Mucosa of descending colon (tissue), 3 donors: ENCODE measurements around the gene CACNA2D1. TPM values are rescaled to one million over a fixed set of nuclear protein-coding genes. Genes with fewer than 3 reads are reported as not detected.

ENCODE experiments used
- ATAC-seq: fragments of 200-7000 bp; cut with Tn5 transposase; one replicate; pipeline ENCODE4 v1.9.1; 2020; ENCODE audit warnings: mild to moderate bottlenecking, moderate library complexity
- DNase-seq, 3 donors: peaks; one replicate each; pipeline ENCODE4 v3.0.0-alpha.2; 2020
- H3K36me3 ChIP-seq: fragments of 200-600 bp; one replicate; pipeline ENCODE4 v1.8.0; 2021; ENCODE audit warnings: low read depth, mild to moderate bottlenecking
- H3K4me1 ChIP-seq: fragments of 200-600 bp; one replicate; pipeline ENCODE4 v1.8.0; 2021; ENCODE audit warnings: low read depth, mild to moderate bottlenecking
- H3K4me3 ChIP-seq: fragments of 200-600 bp; one replicate; pipeline ENCODE4 v1.8.0; 2021; ENCODE audit warnings: mild to moderate bottlenecking
- H3K9me3 ChIP-seq: fragments of 200-600 bp; one replicate; pipeline ENCODE4 v1.8.0; 2021; ENCODE audit warnings: mild to moderate bottlenecking
- intact Hi-C, 2 donors: fragments of 100-400 bp; cut with DNase I in 1 of 2; cut with micrococcal nuclease in 1 of 2; formaldehyde crosslinking; loops; one replicate each; pipeline versions ENCODE4 v1.11.0 to v1.11.1; 2022; cut with DNase I, micrococcal nuclease
- total RNA-seq, 3 donors: library from RNA; stranded (reverse); fragmentation: NEBNext Ultra II Directional in 2 of 3; extraction: Animal tissue kit (Norgen Biotek cat#: 25700) in 2 of 3; gene quantifications; one replicate each; pipeline versions ENCODE4 v1.2.1 to v1.2.4, GENCODE V29; 2021 to 2023
- TF ChIP-seq, protein P1 (sequence below): fragments of 200-600 bp; IDR thresholded peaks from one replicate; pipeline ENCODE4 v1.8.0; 2022; ENCODE audit warnings: antibody characterized with exemption, mild to moderate bottlenecking
- donor health status: DM: no; HTN: no; CAD: no; lungs with moderate emphysema.
- donor health status: DM: no; HTN: no; CAD: no.
- donor health status: DM: no; HTN: yes; CAD: no.

CACNA2D1 gene
- total RNA-seq, 3 donors from 2014 or later: 3.9 to 44.1 (median 6.9) TPM

DNA sequence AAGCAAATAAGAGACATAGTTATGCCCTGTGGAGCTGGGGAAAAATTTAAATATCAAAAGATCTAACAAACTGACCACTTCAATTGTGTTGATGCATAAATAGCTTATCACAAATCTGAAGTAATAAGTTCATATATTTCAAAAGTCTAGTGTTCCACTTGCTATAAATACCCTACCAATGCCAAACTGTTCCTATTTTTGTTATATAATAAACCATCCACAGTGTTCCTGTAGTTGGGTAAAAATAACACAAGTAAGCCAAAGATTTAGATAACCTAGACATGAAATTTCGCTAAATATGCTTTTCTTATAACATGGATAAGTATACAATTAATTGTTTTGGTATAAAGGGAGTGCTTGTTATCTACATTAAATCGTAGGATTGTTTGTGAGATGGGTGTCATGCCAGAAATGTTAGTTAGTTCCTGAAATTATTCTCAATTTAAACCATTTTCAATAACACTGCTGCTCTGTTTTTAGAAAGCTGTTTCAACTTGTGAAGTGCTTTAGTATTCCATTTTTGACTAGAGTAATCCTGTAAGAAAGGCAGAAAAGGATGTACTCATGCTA is 85.5 kb downstream of the CACNA2D1 start:
- DNase-seq: no peak
- Histone ChIP-seq H3K36me3 (no peaks in the 10 kb centered on the region), H3K9me3 (no peaks in the 10 kb centered on the region), H3K4me3 (no peak overlapping the region), H3K4me1 (no peaks in the 10 kb centered on the region)
- no peak for ATAC-seq
- TF ChIP-seq, protein P1, sequence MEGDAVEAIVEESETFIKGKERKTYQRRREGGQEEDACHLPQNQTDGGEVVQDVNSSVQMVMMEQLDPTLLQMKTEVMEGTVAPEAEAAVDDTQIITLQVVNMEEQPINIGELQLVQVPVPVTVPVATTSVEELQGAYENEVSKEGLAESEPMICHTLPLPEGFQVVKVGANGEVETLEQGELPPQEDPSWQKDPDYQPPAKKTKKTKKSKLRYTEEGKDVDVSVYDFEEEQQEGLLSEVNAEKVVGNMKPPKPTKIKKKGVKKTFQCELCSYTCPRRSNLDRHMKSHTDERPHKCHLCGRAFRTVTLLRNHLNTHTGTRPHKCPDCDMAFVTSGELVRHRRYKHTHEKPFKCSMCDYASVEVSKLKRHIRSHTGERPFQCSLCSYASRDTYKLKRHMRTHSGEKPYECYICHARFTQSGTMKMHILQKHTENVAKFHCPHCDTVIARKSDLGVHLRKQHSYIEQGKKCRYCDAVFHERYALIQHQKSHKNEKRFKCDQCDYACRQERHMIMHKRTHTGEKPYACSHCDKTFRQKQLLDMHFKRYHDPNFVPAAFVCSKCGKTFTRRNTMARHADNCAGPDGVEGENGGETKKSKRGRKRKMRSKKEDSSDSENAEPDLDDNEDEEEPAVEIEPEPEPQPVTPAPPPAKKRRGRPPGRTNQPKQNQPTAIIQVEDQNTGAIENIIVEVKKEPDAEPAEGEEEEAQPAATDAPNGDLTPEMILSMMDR: no peak
- intact Hi-C loops: no loop called here

GRCh38 chr7:82348251-82348650 is 95.3 kb downstream of the CACNA2D1 start:
- Histone ChIP-seq H3K4me3 (no peak overlapping the region), H3K36me3 (no peaks in the 10 kb centered on the region), H3K4me1 (no peaks in the 10 kb centered on the region), H3K9me3 (no peaks in the 10 kb centered on the region)
- ATAC-seq: no peak
- TF ChIP-seq, protein P1: no peak
- intact Hi-C loops: no loop called here
- DNase-seq: no peak

GRCh38 chr7:82347808-82348207 is 95.8 kb downstream of the CACNA2D1 start:
- TF ChIP-seq, protein P1: no peak
- Histone ChIP-seq H3K9me3 (no peaks in the 10 kb centered on the region), H3K4me3 (no peak overlapping the region), H3K4me1 (no peaks in the 10 kb centered on the region), H3K36me3 (no peaks in the 10 kb centered on the region)
- no peak for DNase-seq
- ATAC-seq: no peak
- intact Hi-C loops: no loop called here

GRCh38 chr7:82345886-82346285 is 97.7 kb downstream of the CACNA2D1 start:
- Histone ChIP-seq H3K36me3 (no peaks in the 10 kb centered on the region), H3K4me3 (no peak overlapping the region), H3K4me1 (no peaks in the 10 kb centered on the region), H3K9me3 (no peaks in the 10 kb centered on the region)
- intact Hi-C loops: no loop called here
- DNase-seq (no peak), ATAC-seq (no peak)
- TF ChIP-seq, protein P1: no peak

- ATAC-seq: no peak
- H3K36me3 ChIP-seq: no peaks in the 10 kb centered on the region
- intact Hi-C loops: no loop called here
- H3K9me3 ChIP-seq: no peaks in the 10 kb centered on the region
- H3K4me3 ChIP-seq: no peak overlapping the region
- no peak for DNase-seq
- H3K4me1 ChIP-seq: no peaks in the 10 kb centered on the region
- TF ChIP-seq, protein P1: no peak
These were observed 99.9 kb downstream of the CACNA2D1 start for GRCh38 chr7:82343716-82344115.

DNA sequence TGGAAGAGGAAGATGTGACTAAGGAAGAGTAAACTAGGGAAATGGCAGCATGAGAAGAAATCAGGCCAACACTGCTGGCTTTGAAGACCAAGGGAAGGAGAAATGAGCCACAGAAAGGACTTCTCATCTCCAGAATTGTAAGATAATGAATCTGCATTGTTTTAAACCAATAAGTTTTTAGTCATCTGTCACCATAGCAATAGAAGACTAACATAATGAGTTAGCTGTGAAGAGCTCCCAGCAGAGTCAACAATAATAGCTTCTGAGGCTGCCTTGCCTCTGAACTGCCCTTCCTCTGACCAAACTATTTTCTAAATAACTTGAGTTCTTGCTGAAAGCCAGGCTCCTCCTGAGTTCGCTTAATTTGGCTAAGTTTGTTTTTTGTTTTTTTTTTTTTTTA is 103.6 kb downstream of the CACNA2D1 start:
- intact Hi-C loops: no loop called here
- Histone ChIP-seq H3K4me1 (no peaks in the 10 kb centered on the region), H3K36me3 (no peaks in the 10 kb centered on the region), H3K4me3 (no peak overlapping the region), H3K9me3 (no peaks in the 10 kb centered on the region)
- no peak for DNase-seq
- no peak for ATAC-seq
- TF ChIP-seq, protein P1: no peak
